C4-2B (cell line): Measurements from ENCODE around the gene HOXD11.

ENCODE experiments used
- H3K27ac ChIP-seq: fragments of 450-650 bp; 2 replicates; pipeline ENCODE4 v1.5.1; 2017
- ZFX ChIP-seq: fragments of 450-650 bp; IDR thresholded peaks from 2 replicates; pipeline ENCODE4 v1.6.1; 2017
- TF ChIP-seq, protein P1 (sequence below): fragments of 450-650 bp; conservative IDR thresholded peaks from 2 replicates; pipeline ENCODE4 v1.5.1; 2017; ENCODE audit warnings: mild to moderate bottlenecking

The HOXD11 gene

GRCh38 chr2:176133389-176133788 lies 26.3 kb downstream of the HOXD11 start:
- H3K27ac ChIP-seq = no peak overlapping the region
- TF ChIP-seq ZFX = no peak
- TF ChIP-seq, protein P1, sequence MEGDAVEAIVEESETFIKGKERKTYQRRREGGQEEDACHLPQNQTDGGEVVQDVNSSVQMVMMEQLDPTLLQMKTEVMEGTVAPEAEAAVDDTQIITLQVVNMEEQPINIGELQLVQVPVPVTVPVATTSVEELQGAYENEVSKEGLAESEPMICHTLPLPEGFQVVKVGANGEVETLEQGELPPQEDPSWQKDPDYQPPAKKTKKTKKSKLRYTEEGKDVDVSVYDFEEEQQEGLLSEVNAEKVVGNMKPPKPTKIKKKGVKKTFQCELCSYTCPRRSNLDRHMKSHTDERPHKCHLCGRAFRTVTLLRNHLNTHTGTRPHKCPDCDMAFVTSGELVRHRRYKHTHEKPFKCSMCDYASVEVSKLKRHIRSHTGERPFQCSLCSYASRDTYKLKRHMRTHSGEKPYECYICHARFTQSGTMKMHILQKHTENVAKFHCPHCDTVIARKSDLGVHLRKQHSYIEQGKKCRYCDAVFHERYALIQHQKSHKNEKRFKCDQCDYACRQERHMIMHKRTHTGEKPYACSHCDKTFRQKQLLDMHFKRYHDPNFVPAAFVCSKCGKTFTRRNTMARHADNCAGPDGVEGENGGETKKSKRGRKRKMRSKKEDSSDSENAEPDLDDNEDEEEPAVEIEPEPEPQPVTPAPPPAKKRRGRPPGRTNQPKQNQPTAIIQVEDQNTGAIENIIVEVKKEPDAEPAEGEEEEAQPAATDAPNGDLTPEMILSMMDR = no peak

DNA sequence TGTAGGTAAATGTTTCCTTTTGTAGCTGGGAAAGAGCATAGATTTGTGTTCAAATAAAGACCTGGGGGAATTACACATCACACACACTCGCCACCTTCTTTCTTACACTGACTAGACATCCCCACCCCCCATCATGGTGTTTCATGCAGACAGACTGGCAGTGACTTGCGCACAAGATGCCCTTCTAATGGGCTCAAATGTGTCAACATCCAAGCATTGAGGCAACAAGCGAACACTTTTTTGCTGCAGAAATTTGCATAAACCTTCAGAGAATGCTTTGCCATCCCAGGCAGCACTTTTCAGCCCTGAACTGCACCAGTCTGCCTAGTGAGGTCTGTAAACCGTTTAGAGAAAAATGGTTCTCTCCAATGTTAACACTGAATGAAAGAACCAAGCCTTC lies 27.0 kb downstream of the HOXD11 start:
- no peak for TF ChIP-seq ZFX
- TF ChIP-seq, protein P1 = no peak
- no peak overlapping the region for H3K27ac ChIP-seq

DNA sequence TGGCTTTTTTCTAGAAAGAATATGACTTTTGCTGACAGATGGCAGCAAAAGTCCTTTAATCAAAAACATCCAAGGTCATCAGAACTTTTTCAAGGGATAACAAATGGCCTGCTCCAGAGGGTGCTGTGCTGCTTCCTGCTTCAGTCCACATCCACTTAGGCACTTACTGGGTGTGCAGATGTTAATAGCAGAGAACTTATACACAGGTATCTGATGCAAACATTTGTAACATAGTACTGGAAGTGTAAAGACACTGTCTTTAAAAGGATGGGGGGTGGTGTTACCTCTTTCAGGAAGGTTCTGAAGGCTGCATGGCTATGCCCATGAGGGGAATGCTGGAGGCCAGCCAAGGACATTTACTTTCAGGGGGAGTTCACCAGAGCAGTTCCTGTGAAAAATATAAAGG lies 28.0 kb downstream of the HOXD11 start:
- TF ChIP-seq ZFX = no peak
- TF ChIP-seq, protein P1 = no peak
- H3K27ac ChIP-seq = no peak overlapping the region

GRCh38 chr2:176136374-176137251 lies 29.5 kb downstream of the HOXD11 start:
- TF ChIP-seq ZFX = no peak
- TF ChIP-seq, protein P1 = no peak

DNA sequence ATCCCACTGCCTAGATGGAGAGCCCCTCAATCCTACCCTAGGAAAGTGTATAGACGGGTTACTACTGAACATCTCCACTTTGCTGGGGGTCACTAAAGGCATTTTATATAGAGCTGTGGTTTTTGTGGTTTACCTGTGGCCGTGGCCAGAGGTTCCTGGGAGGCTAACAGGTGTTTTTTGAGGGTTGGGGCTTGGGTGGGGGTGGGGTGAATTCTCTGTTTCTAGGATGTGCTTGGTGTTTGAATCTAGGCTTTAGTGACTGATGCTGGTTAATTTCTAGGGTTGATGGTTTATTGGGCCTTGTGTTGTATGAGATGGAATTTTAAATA lies 30.1 kb downstream of the HOXD11 start:
- no peak for TF ChIP-seq ZFX
- TF ChIP-seq, protein P1 = no peak
- H3K27ac ChIP-seq = no peak overlapping the region

More at GRCh38 chr2:176136374-176137251, 29.5 kb downstream of the HOXD11 start:
- H3K27ac ChIP-seq = no peak overlapping the region

GRCh38 chr2:176137906-176138305 lies 30.8 kb downstream of the HOXD11 start:
- TF ChIP-seq ZFX = no peak
- TF ChIP-seq, protein P1 = no peak
- H3K27ac ChIP-seq = no peak overlapping the region

- TF ChIP-seq ZFX = no peak
- TF ChIP-seq, protein P1 = no peak
- no peak overlapping the region for H3K27ac ChIP-seq
Observed at GRCh38 chr2:176138526-176138922, 31.4 kb downstream of the HOXD11 start.
